Astrocyte (in vitro differentiated cells and primary cell): ENCODE results near the gene MSN.

Experiments used
- CTCF ChIP-seq: IDR thresholded peaks from 2 replicates; pipeline ENCODE4 v1.5.1; 2011; ENCODE audit warnings: low read depth, mild to moderate bottlenecking, inconsistent platforms, low read length, moderate library complexity; ENCODE audit not compliant: insufficient read depth
- EZH2 ChIP-seq: IDR thresholded peaks from 2 replicates; pipeline ENCODE4 v1.6.1; 2012; ENCODE audit warnings: mild to moderate bottlenecking, low read length, inconsistent platforms; ENCODE audit not compliant: insufficient read depth

GRCh38 chrX:65740909-65741308 is 73.5 kb downstream of the MSN start:
- no peak for TF ChIP-seq CTCF
- TF ChIP-seq EZH2 = no peak
